IMR-90 (cell line): ENCODE data around the gene SPCS2. TPM values are rescaled to one million over a fixed set of nuclear protein-coding genes. Genes with fewer than 3 reads are reported as not detected.

ENCODE experiments used
- ATAC-seq: fragments of 200-7000 bp; cut with Tn5 transposase; 2 replicates; pipeline ENCODE4 v1.9.1; 2020; ENCODE audit warnings: low read depth, mild to moderate bottlenecking, moderate library complexity
- BruUV-seq: library from RNA; stranded (reverse); fragments of 400-500 nt; replicated peaks from 2 replicates; lab custom pipeline; 2021; lab: Mats Ljungman, UMichigan
- CTCF ChIA-PET: fragments of 300-600 bp; formaldehyde crosslinking; extraction: SDS; loops from one replicate; lab custom pipeline; 2021; ENCODE audit warnings: antibody characterized with exemption; lab: Yijun Ruan, JAX
- POLR2A ChIA-PET: fragments of 300-600 bp; sonication (Branson Sonifier 250); formaldehyde crosslinking; loops from one replicate; lab custom pipeline; 2022; ENCODE audit warnings: antibody characterized with exemption; ENCODE audit not compliant: unreplicated experiment; lab: Charles Lee
- DNase-seq: peaks from one replicate; pipeline ENCODE4 v3.0.0; 2013
- H2AFZ ChIP-seq: replicated peaks from 2 replicates; pipeline ENCODE3; 2013; ENCODE audit warnings: low read length, mild to moderate bottlenecking; ENCODE audit not compliant: poor library complexity
- H2AK5ac ChIP-seq: 2 replicates; pipeline ENCODE4 v1.6.1; 2013; ENCODE audit warnings: low read depth, low read length, inconsistent platforms
- H2AK9ac ChIP-seq: replicated peaks from 2 replicates; pipeline ENCODE3; 2013; ENCODE audit warnings: mild to moderate bottlenecking, low read depth, low read length, moderate library complexity; ENCODE audit not compliant: poor library complexity
- H2BK120ac ChIP-seq: 2 replicates; pipeline ENCODE4 v1.6.1; 2013; ENCODE audit warnings: low read depth, low read length, inconsistent platforms
- H2BK15ac ChIP-seq: 3 replicates; pipeline ENCODE4 v1.6.1; 2013; ENCODE audit warnings: low read depth, low read length, inconsistent platforms
- H2BK20ac ChIP-seq: 2 replicates; pipeline ENCODE4 v1.6.1; 2013; ENCODE audit warnings: low read depth, mild to moderate bottlenecking, inconsistent platforms, low read length, moderate library complexity
- H2BK5ac ChIP-seq: 2 replicates; pipeline ENCODE4 v1.6.1; 2013; ENCODE audit warnings: mild to moderate bottlenecking, low read depth, low read length, inconsistent platforms; ENCODE audit not compliant: poor library complexity, severe bottlenecking
- H3K14ac ChIP-seq: replicated peaks from 2 replicates; pipeline ENCODE4 v1.6.1; 2013; ENCODE audit warnings: low read depth, low read length, inconsistent platforms
- H3K18ac ChIP-seq: 2 replicates; pipeline ENCODE4 v1.6.1; 2013; ENCODE audit warnings: low read depth, low read length, control low read depth
- H3K23ac ChIP-seq: 2 replicates; pipeline ENCODE4 v1.6.1; 2013; ENCODE audit warnings: low read depth, low read length, inconsistent platforms
- H3K27ac ChIP-seq: 2 replicates; pipeline ENCODE4 v1.5.1; 2013; ENCODE audit warnings: mild to moderate bottlenecking, control low read depth, low read length; ENCODE audit not compliant: insufficient read depth
- H3K27me3 ChIP-seq: 2 replicates; pipeline ENCODE4 v1.6.1; 2013; ENCODE audit warnings: low read length; ENCODE audit not compliant: control insufficient read depth, insufficient read depth
- H3K36me3 ChIP-seq: 2 replicates; pipeline ENCODE4 v1.6.1; 2013; ENCODE audit warnings: low read length, mixed read lengths; ENCODE audit not compliant: control insufficient read depth, insufficient read depth
- H3K4ac ChIP-seq: 2 replicates; pipeline ENCODE4 v1.6.1; 2013; ENCODE audit warnings: low read depth, low read length, inconsistent platforms
- H3K4me1 ChIP-seq: 2 replicates; pipeline ENCODE4 v1.6.1; 2013; ENCODE audit warnings: low read length, mixed read lengths; ENCODE audit not compliant: control insufficient read depth, insufficient read depth
- H3K4me2 ChIP-seq: 2 replicates; pipeline ENCODE4 v1.6.1; 2013; ENCODE audit warnings: low read depth, mild to moderate bottlenecking, control low read depth, low read length, moderate library complexity
- H3K4me3 ChIP-seq: 2 replicates; pipeline ENCODE4 v1.5.1; 2013; ENCODE audit warnings: low read depth, mild to moderate bottlenecking, control low read depth, low read length, moderate library complexity; ENCODE audit not compliant: insufficient read depth
- H3K56ac ChIP-seq: 2 replicates; pipeline ENCODE4 v1.6.1; 2013; ENCODE audit warnings: low read length, inconsistent platforms; ENCODE audit not compliant: insufficient read depth; ENCODE audit errors: extremely low read depth
- H3K79me1 ChIP-seq, 2 experiments: 2 replicates each; pipeline ENCODE4 v1.6.1; 2013; ENCODE audit warnings: low read length in 2 of 2, inconsistent platforms in 1 of 2, low read depth in 1 of 2
- H3K9ac ChIP-seq: 2 replicates; pipeline ENCODE4 v1.6.1; 2013; ENCODE audit warnings: low read depth, low read length, control low read depth
- H3K9me1 ChIP-seq: 2 replicates; pipeline ENCODE4 v1.6.1; 2013; ENCODE audit warnings: low read length, inconsistent platforms; ENCODE audit not compliant: insufficient read depth
- H3K9me3 ChIP-seq: 2 replicates; pipeline ENCODE4 v1.6.1; 2013; ENCODE audit warnings: low read length; ENCODE audit not compliant: control insufficient read depth, insufficient read depth
- H4K20me1 ChIP-seq: 2 replicates; pipeline ENCODE4 v1.6.1; 2013; ENCODE audit warnings: low read length, inconsistent platforms; ENCODE audit not compliant: insufficient read depth
- H4K5ac ChIP-seq: 2 replicates; pipeline ENCODE4 v1.6.1; 2013; ENCODE audit warnings: mild to moderate bottlenecking, low read depth, low read length, control low read depth
- H4K8ac ChIP-seq, 2 experiments: 2 replicates each; pipeline ENCODE4 v1.6.1; 2013; ENCODE audit warnings: low read depth in 2 of 2, low read length in 2 of 2, control low read depth in 1 of 2, inconsistent platforms in 1 of 2
- H4K91ac ChIP-seq: 2 replicates; pipeline ENCODE4 v1.6.1; 2013; ENCODE audit warnings: low read depth, low read length, inconsistent platforms; ENCODE audit not compliant: insufficient read depth
- BHLHE40 ChIP-seq: fragments of 150-350 bp; IDR thresholded peaks from 2 replicates; pipeline ENCODE4 v1.6.1; 2016; ENCODE audit warnings: mild to moderate bottlenecking, low read depth, low read length
- CEBPB ChIP-seq: IDR thresholded peaks from 2 replicates; pipeline ENCODE4 v1.6.1; 2012; ENCODE audit warnings: low read depth, low read length, improper control_type of control experiment
- CHD1 ChIP-seq: IDR thresholded peaks from 2 replicates; pipeline ENCODE4 v1.6.1; 2012; ENCODE audit warnings: low read depth, low read length, improper control_type of control experiment
- FOS ChIP-seq: fragments of 150-350 bp; IDR thresholded peaks from 2 replicates; pipeline ENCODE4 v1.6.1; 2016; ENCODE audit warnings: low read depth, low read length
- MAFK ChIP-seq: IDR thresholded peaks from 2 replicates; pipeline ENCODE4 v1.6.1; 2012; ENCODE audit warnings: low read depth, low read length, improper control_type of control experiment
- MAZ ChIP-seq: IDR thresholded peaks from 2 replicates; pipeline ENCODE4 v1.6.1; 2012; ENCODE audit warnings: low read depth, mild to moderate bottlenecking, low read length, improper control_type of control experiment, moderate library complexity, borderline replicate concordance
- MXI1 ChIP-seq: IDR thresholded peaks from 2 replicates; pipeline ENCODE4 v1.6.1; 2012; ENCODE audit warnings: low read depth, mild to moderate bottlenecking, low read length, moderate library complexity, borderline replicate concordance
- NFE2L2 ChIP-seq: fragments of 150-350 bp; IDR thresholded peaks from 2 replicates; pipeline ENCODE4 v1.6.1; 2016; ENCODE audit warnings: low read depth, mild to moderate bottlenecking, low read length
- POLR2A ChIP-seq: IDR thresholded peaks from 2 replicates; pipeline ENCODE4 v1.6.1; 2012; ENCODE audit warnings: mild to moderate bottlenecking, low read depth, low read length
- RAD21 ChIP-seq: IDR thresholded peaks from 2 replicates; pipeline ENCODE4 v1.6.1; 2012; ENCODE audit warnings: low read length, improper control_type of control experiment
- RCOR1 ChIP-seq: IDR thresholded peaks from 2 replicates; pipeline ENCODE4 v1.6.1; 2012; ENCODE audit warnings: mild to moderate bottlenecking, low read length, improper control_type of control experiment; ENCODE audit not compliant: insufficient replicate concordance
- RFX5 ChIP-seq: IDR thresholded peaks from 2 replicates; pipeline ENCODE4 v1.8.0; 2012; ENCODE audit warnings: low read depth, mild to moderate bottlenecking, low read length, moderate library complexity
- SMC3 ChIP-seq: fragments of 150-350 bp; IDR thresholded peaks from 2 replicates; pipeline ENCODE4 v1.6.1; 2016; ENCODE audit warnings: low read depth, mild to moderate bottlenecking, antibody characterized with exemption, low read length, moderate library complexity
- WGBS, 2 experiments: methylation state at CpG; one replicate each; pipeline versions ENCODE4 v1.1.5 to v1.1.7; 2013; ENCODE audit warnings: missing lambda C conversion rate in 2 of 2; ENCODE audit not compliant: insufficient read length in 1 of 2; ENCODE audit errors: extremely low coverage in 2 of 2; 5-methylcytosine and 5-hydroxymethylcytosine counted together
- dilution Hi-C: fragments of 300-500 bp; cut with HindIII; formaldehyde crosslinking; loops from one replicate; pipeline ENCODE4 v1.14.3; 2018; ENCODE audit warnings: low sequenced_read_pairs; ENCODE audit not compliant: unreplicated experiment
- in situ Hi-C: fragments of 300-500 bp; cut with MboI; formaldehyde crosslinking; loops from 3 replicates; pipeline ENCODE4 v1.14.3; 2019; ENCODE audit warnings: low sequenced_read_pairs, inconsistent platforms, mixed read lengths
- intact Hi-C: fragments of 100-400 bp; cut with micrococcal nuclease; formaldehyde crosslinking; loops from 2 replicates; pipeline ENCODE4 v1.10.0; 2022
- polyA plus RNA-seq, 3 experiments: library from polyadenylated mRNA; depleted of rRNA; stranded (reverse); fragments of >200 nt; gene quantifications; 2 replicates each; pipeline ENCODE4 v1.2.3, GENCODE V29; 2012; ENCODE audit warnings: low replicate concordance in 1 of 3
- total RNA-seq: library from RNA; depleted of rRNA; stranded (reverse); fragments of >200 nt; gene quantifications from 2 replicates; pipeline ENCODE4 v1.2.3, GENCODE V29; 2012
- TF ChIP-seq, protein P1 (sequence below): conservative IDR thresholded peaks from 2 replicates; pipeline ENCODE4 v1.5.1; 2012; ENCODE audit warnings: mild to moderate bottlenecking, low read depth, low read length, improper control_type of control experiment
- TF ChIP-seq, protein P2 (sequence below): fragments of 150-350 bp; IDR thresholded peaks from 2 replicates; pipeline ENCODE4 v1.6.1; 2016; ENCODE audit warnings: low read depth, mild to moderate bottlenecking, low read length, moderate library complexity, borderline replicate concordance
- TF ChIP-seq, protein P3 (sequence below): fragments of 150-350 bp; IDR thresholded peaks from 2 replicates; pipeline ENCODE4 v1.6.1; 2017; ENCODE audit warnings: mild to moderate bottlenecking, antibody characterized with exemption, low read length, low read depth

Gene SPCS2
- total and polyA plus RNA-seq, 2 of the 4 experiments (the other 2 are of a cell fraction), result 15.4 to 76.0 TPM

DNA sequence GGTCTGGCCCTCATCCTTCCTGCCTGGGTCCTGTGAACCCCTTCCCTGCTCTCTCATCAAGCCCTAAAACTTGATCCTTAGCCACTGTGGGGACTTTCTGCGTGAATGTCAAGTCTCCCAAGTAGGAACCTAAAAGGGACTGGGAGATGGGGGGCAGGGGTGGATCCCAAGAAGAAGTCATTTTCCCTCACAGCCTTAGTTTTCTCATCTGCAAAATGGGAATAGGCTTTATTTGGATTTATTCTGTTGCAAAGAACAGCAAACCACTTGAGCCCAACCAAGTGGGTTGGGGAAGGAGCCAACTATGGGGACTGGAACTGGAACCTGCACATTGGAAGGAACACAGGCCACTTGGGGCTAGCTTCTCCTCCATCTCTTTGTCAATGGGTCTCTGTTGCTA is 76.5 kb downstream of the SPCS2 start:
- no peaks in the 10 kb centered on the region for H3K9me3 ChIP-seq
- WGBS, 2 experiments, result no CpG with 5 or more reads among the region's 1 CpG
- H3K36me3 ChIP-seq, result no peaks in the 10 kb centered on the region
- intact Hi-C loops, result no loop called here
- TF ChIP-seq BHLHE40 (no peak), RAD21 (no peak), SMC3 (no peak), CEBPB (no peak), POLR2A (no peak), RCOR1 (no peak), CHD1 (no peak), RFX5 (no peak), MAFK (no peak), MAZ (no peak), NFE2L2 (no peak), MXI1 (no peak), FOS (no peak)
- TF ChIP-seq, protein P1, sequence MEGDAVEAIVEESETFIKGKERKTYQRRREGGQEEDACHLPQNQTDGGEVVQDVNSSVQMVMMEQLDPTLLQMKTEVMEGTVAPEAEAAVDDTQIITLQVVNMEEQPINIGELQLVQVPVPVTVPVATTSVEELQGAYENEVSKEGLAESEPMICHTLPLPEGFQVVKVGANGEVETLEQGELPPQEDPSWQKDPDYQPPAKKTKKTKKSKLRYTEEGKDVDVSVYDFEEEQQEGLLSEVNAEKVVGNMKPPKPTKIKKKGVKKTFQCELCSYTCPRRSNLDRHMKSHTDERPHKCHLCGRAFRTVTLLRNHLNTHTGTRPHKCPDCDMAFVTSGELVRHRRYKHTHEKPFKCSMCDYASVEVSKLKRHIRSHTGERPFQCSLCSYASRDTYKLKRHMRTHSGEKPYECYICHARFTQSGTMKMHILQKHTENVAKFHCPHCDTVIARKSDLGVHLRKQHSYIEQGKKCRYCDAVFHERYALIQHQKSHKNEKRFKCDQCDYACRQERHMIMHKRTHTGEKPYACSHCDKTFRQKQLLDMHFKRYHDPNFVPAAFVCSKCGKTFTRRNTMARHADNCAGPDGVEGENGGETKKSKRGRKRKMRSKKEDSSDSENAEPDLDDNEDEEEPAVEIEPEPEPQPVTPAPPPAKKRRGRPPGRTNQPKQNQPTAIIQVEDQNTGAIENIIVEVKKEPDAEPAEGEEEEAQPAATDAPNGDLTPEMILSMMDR, result no peak
- TF ChIP-seq, protein P2, sequence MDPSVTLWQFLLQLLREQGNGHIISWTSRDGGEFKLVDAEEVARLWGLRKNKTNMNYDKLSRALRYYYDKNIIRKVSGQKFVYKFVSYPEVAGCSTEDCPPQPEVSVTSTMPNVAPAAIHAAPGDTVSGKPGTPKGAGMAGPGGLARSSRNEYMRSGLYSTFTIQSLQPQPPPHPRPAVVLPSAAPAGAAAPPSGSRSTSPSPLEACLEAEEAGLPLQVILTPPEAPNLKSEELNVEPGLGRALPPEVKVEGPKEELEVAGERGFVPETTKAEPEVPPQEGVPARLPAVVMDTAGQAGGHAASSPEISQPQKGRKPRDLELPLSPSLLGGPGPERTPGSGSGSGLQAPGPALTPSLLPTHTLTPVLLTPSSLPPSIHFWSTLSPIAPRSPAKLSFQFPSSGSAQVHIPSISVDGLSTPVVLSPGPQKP, result no peak
- TF ChIP-seq, protein P3, sequence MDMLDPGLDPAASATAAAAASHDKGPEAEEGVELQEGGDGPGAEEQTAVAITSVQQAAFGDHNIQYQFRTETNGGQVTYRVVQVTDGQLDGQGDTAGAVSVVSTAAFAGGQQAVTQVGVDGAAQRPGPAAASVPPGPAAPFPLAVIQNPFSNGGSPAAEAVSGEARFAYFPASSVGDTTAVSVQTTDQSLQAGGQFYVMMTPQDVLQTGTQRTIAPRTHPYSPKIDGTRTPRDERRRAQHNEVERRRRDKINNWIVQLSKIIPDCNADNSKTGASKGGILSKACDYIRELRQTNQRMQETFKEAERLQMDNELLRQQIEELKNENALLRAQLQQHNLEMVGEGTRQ, result no peak
- no TSS peak for BruUV-seq
- CTCF ChIA-PET, result interaction anchor here (1.5 kb wide), 1 partner anchor 223 kb away, joined by 4 read pairs; no protein-coding TSS in a partner anchor
- H3K18ac ChIP-seq, result no peak overlapping the region
- H3K27ac ChIP-seq, result no peak overlapping the region
- H3K4ac ChIP-seq, result no peak overlapping the region
- POLR2A ChIA-PET, result no interaction called here
- H3K4me1 ChIP-seq, result peaks cover 3% of the 10 kb centered on the region; the same call in 1 of the 2 replicates
- H2BK15ac ChIP-seq, result no peak overlapping the region
- no peak overlapping the region for H4K5ac ChIP-seq
- in situ Hi-C loops, result no loop called here
- no peak overlapping the region for H3K9ac ChIP-seq
- H2AK9ac ChIP-seq, result no peak overlapping the region
- H3K4me3 ChIP-seq, result no peak overlapping the region
- H3K56ac ChIP-seq, result no peak overlapping the region
- no peak overlapping the region for H2AFZ ChIP-seq
- H3K14ac ChIP-seq, result no peak overlapping the region
- no peak overlapping the region for H2BK20ac ChIP-seq
- no peak overlapping the region for H4K91ac ChIP-seq
- H4K8ac ChIP-seq, result no peak overlapping the region
- DNase-seq (no peak), ATAC-seq (no peak)
- H2BK120ac ChIP-seq, result no peak overlapping the region
- dilution Hi-C loops, result no loop called here
- peaks cover 12% of the 10 kb centered on the region for H3K27me3 ChIP-seq
- no peak overlapping the region for H2AK5ac ChIP-seq
- no peak overlapping the region for H3K4me2 ChIP-seq
- no peaks in the 10 kb centered on the region for H4K20me1 ChIP-seq
- H3K79me1 ChIP-seq, result no peaks in the 10 kb centered on the region
- H2BK5ac ChIP-seq, result no peak overlapping the region
- H3K9me1 ChIP-seq, result no peaks in the 10 kb centered on the region
- no peak overlapping the region for H3K23ac ChIP-seq
